ENCODE results near the gene KATNBL1. TPM values are rescaled to one million over a fixed set of nuclear protein-coding genes. Genes with fewer than 3 reads are reported as not detected.

Gene KATNBL1
- total and polyA plus RNA-seq, 9 of the 15 experiments (the other 6 are each of a cell fraction or from before 2014, with no cell fraction given) = 6.6 to 46.0 (median 24.0) TPM

DNA sequence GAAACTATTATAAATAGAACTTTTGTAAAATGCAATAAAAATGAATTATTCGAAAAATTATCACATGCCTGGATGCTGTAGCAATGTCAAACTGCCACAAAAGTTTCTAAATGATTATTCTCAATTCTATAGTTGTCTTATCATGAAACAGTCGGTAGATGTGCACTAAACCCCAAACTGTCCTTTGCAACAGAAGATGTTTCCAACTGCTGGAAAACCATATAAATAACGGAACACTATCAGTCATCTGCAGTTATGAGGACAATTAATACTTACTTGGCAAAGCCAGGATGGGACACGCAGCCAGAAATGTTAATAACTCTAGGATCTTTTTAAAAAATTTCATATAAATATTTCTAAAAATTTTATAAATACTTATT, 32.4 kb upstream of the KATNBL1 start:
- no peak for FAIRE-seq
- Histone ChIP-seq H3K27me3 (ENCODE audit: control insufficient read depth in 2 of 2, insufficient read depth in 2 of 2, low read length in 2 of 2) (no peaks in the 10 kb centered on the region), H3K27ac (ENCODE audit: extremely low read depth, low read depth, low read length) (no peak overlapping the region), H3K36me3 (ENCODE audit: control insufficient read depth, insufficient read depth, low read length) (peaks cover 7% of the 10 kb centered on the region), H3K9me1 (ENCODE audit: control insufficient read depth, insufficient read depth, low read length) (no peaks in the 10 kb centered on the region), H3K4me3 (no peak overlapping the region), H3K4me2 (ENCODE audit: insufficient read depth, low read length) (no peak overlapping the region), H3K9ac (ENCODE audit: insufficient read depth in 1 of 2, low read depth in 2 of 2, low read length in 2 of 2) (no peak overlapping the region), H3K9me3 (replicated peaks; ENCODE audit: control insufficient read depth, insufficient read depth, low read depth, low read length) (no peaks in the 10 kb centered on the region), H2AFZ (ENCODE audit: low read depth, low read length) (no peak overlapping the region), H3K4me1 (replicated peaks in 1 of 2; ENCODE audit: control insufficient read depth in 2 of 2, insufficient read depth in 2 of 2, low read length in 2 of 2) (no peaks in the 10 kb centered on the region), H4K20me1 (replicated peaks; ENCODE audit: control insufficient read depth, insufficient read depth, low read length) (no peaks in the 10 kb centered on the region), H3K79me2 (ENCODE audit: control insufficient read depth, insufficient read depth, low read length) (no peaks in the 10 kb centered on the region)
- ATAC-seq = no peak
- intact Hi-C loops (cut with micrococcal nuclease) (loop anchor here (5.0 kb wide), 1 partner anchor 95 kb away; the partner anchor contains the start of gene SLC12A6), in situ Hi-C loops (cut with MboI) (no loop called here)
- DNase-seq (ENCODE audit: extremely low read depth in 1 of 4, low spot score in 3 of 4) = no peak
- POLR2A ChIA-PET = interaction anchor here (0.9 kb wide), 1 partner anchor 9 kb away, joined by 4 read pairs; no protein-coding TSS in a partner anchor
- no peak for TF ChIP-seq ELF1 (tag; IDR thresholded peaks at IDR 0.05)
- 37% methylated on average over 4 of the region's 4 CpGs for WGBS (ENCODE audit: insufficient coverage, low coverage, missing lambda C conversion rate)
- BruUV-seq (replicated peaks) = no TSS peak
- CTCF ChIA-PET (ENCODE audit: low intra/inter-chr PET ratio) = interaction anchor here (2.0 kb wide), 1 partner anchor 125 kb away, joined by 18 read pairs; the partner anchor contains the start of gene LPCAT4

DNA sequence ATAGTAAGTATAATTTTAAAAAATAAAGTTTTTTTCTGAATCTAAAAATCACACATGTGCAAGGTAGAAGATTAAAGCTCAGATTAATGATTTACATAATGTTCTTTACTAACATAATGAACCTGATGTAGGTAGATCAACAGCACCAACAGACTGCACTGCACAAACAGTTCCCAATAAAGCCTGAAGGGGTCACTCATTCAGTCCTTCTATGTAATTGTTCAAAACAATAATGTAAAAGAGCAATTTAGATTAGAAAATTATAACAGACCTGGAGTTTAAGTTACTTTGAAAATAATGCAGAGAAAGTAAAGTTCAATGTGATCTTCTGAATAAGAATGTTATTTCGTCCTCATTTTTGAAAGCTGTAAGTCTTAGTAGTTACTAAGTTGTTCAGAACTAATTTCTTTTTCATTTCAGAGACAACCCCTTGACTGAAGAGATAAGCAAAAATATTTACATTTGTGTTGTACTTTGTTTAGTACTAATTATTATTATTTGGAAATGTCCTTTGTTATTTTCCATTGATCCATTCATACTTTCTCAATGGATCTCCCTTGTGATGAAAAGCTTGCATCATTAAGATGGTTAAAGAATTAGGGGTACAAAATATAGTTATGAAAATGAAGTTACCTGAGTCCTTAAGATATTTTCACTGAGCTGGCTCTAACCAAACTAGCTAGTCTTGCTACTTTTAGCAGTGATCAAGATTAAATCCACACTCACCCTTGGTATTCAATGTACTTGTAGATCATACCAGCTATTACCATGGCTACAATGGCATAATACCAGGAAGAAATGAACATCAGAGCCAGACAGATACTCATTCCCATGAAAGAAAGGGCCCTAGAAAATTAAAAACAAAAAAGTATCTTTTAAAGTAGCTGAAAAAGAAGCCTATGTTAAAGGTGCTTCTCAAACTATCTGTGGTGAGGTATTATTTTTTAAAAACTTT, 31.8 kb upstream of the KATNBL1 start:
- Histone ChIP-seq H3K36me3 (ENCODE audit: control insufficient read depth, insufficient read depth, low read length) (peaks cover 8% of the 10 kb centered on the region), H3K4me2 (ENCODE audit: insufficient read depth, low read length) (no peak overlapping the region), H3K27me3 (ENCODE audit: control insufficient read depth in 2 of 2, insufficient read depth in 2 of 2, low read length in 2 of 2) (no peaks in the 10 kb centered on the region), H4K20me1 (replicated peaks; ENCODE audit: control insufficient read depth, insufficient read depth, low read length) (no peaks in the 10 kb centered on the region), H3K9me1 (ENCODE audit: control insufficient read depth, insufficient read depth, low read length) (no peaks in the 10 kb centered on the region), H3K9me3 (replicated peaks; ENCODE audit: control insufficient read depth, insufficient read depth, low read depth, low read length) (no peaks in the 10 kb centered on the region), H2AFZ (ENCODE audit: low read depth, low read length) (no peak overlapping the region), H3K9ac (ENCODE audit: insufficient read depth in 1 of 2, low read depth in 2 of 2, low read length in 2 of 2) (no peak overlapping the region), H3K4me1 (replicated peaks in 1 of 2; ENCODE audit: control insufficient read depth in 2 of 2, insufficient read depth in 2 of 2, low read length in 2 of 2) (no peaks in the 10 kb centered on the region), H3K79me2 (ENCODE audit: control insufficient read depth, insufficient read depth, low read length) (no peaks in the 10 kb centered on the region), H3K4me3 (no peak overlapping the region), H3K27ac (ENCODE audit: extremely low read depth, low read depth, low read length) (no peak overlapping the region)
- CTCF ChIA-PET (ENCODE audit: low intra/inter-chr PET ratio) = interaction anchor here (0.5 to 2.0 kb wide), 3 partner anchors 117 to 180 kb away, joined by 3 to 18 read pairs (median 4); partner anchors contain the start of gene LPCAT4
- peak; percentile 86 for ATAC-seq
- intact Hi-C loops (cut with micrococcal nuclease) = loop anchor here (2.0 to 5.0 kb wide), 2 partner anchors 96 to 125 kb away; partner anchors contain the start of genes LPCAT4 and SLC12A6
- BruUV-seq (replicated peaks) = no TSS peak
- in situ Hi-C loops (cut with MboI) = no loop called here
- DNase-seq (ENCODE audit: extremely low read depth in 1 of 4, low spot score in 3 of 4) = peak; percentile 37 to 50 (median 42)
- 5% methylated on average over 1 of the region's 1 CpG for WGBS (ENCODE audit: insufficient coverage, low coverage, missing lambda C conversion rate)
- FAIRE-seq = no peak
- POLR2A ChIA-PET = interaction anchor here (0.6 kb wide), 1 partner anchor 52 kb away, joined by 3 read pairs; no protein-coding TSS in a partner anchor
- TF ChIP-seq MEF2A (IDR thresholded peaks at IDR 0.05; ENCODE audit: control insufficient read depth, low read depth, low read length) (no peak), ZZZ3 (IDR thresholded peaks at IDR 0.05) (no peak), ZNF583 (CRISPR knock-in tag; IDR thresholded peaks at IDR 0.05) (no peak), TBL1XR1 (IDR thresholded peaks at IDR 0.05; ENCODE audit: low read length in 2 of 2) (no peak)
- TF ChIP-seq, protein P1, sequence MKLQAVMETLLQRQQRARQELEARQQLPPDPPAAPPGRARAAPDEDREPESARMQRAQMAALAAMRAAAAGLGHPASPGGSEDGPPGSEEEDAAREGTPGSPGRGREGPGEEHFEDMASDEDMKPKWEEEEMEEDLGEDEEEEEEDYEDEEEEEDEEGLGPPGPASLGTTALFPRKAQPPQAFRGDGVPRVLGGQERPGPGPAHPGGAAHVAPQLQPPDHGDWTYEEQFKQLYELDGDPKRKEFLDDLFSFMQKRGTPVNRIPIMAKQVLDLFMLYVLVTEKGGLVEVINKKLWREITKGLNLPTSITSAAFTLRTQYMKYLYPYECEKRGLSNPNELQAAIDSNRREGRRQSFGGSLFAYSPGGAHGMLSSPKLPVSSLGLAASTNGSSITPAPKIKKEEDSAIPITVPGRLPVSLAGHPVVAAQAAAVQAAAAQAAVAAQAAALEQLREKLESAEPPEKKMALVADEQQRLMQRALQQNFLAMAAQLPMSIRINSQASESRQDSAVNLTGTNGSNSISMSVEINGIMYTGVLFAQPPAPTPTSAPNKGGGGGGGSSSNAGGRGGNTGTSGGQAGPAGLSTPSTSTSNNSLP (IDR thresholded peaks at IDR 0.05; ENCODE audit: borderline replicate concordance, low read depth, low read length) = 0 out of 2 replicates have a peak, but pooled peaks have one; percentile 31
- TF ChIP-seq, protein P2, sequence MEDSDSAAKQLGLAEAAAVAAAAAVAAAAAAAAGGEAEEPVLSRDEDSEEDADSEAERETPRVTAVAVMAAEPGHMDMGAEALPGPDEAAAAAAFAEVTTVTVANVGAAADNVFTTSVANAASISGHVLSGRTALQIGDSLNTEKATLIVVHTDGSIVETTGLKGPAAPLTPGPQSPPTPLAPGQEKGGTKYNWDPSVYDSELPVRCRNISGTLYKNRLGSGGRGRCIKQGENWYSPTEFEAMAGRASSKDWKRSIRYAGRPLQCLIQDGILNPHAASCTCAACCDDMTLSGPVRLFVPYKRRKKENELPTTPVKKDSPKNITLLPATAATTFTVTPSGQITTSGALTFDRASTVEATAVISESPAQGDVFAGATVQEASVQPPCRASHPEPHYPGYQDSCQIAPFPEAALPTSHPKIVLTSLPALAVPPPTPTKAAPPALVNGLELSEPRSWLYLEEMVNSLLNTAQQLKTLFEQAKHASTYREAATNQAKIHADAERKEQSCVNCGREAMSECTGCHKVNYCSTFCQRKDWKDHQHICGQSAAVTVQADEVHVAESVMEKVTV (CRISPR knock-in tag; IDR thresholded peaks at IDR 0.05) = 0 out of 2 replicates have a peak, but pooled peaks have one; percentile 42

Measured in K562 (cell line).